ENCODE data around the gene PRKACB.

- no peak for TF ChIP-seq EZH2phosphoT487 (IDR thresholded peaks at IDR 0.05; ENCODE audit: borderline replicate concordance)
- TF ChIP-seq, protein P1, sequence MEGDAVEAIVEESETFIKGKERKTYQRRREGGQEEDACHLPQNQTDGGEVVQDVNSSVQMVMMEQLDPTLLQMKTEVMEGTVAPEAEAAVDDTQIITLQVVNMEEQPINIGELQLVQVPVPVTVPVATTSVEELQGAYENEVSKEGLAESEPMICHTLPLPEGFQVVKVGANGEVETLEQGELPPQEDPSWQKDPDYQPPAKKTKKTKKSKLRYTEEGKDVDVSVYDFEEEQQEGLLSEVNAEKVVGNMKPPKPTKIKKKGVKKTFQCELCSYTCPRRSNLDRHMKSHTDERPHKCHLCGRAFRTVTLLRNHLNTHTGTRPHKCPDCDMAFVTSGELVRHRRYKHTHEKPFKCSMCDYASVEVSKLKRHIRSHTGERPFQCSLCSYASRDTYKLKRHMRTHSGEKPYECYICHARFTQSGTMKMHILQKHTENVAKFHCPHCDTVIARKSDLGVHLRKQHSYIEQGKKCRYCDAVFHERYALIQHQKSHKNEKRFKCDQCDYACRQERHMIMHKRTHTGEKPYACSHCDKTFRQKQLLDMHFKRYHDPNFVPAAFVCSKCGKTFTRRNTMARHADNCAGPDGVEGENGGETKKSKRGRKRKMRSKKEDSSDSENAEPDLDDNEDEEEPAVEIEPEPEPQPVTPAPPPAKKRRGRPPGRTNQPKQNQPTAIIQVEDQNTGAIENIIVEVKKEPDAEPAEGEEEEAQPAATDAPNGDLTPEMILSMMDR (IDR thresholded peaks at IDR 0.05 in 2 of 3, conservative IDR thresholded peaks at IDR 0.05 in 1 of 3; ENCODE audit: borderline replicate concordance in 1 of 3, insufficient read depth in 1 of 3, low read depth in 2 of 3, low read length in 2 of 3) = no peak
- 0 out of 2 replicates have a peak, but pooled peaks have one; percentile 8 for TF ChIP-seq SP1 (IDR thresholded peaks at IDR 0.05; ENCODE audit: low read depth)
- TF ChIP-seq EGR1 (IDR thresholded peaks at IDR 0.05; ENCODE audit: low read depth) = no peak
These were observed 128.3 kb downstream of the PRKACB start for GRCh38 chr1:84272401-84272800.

Measured in HCT116 (cell line).